Fibroblast of lung (primary cell): Measurements from ENCODE around the gene ARID1B.

Experiments used
- CTCF ChIP-seq, 2 donors: IDR thresholded peaks in 1 of 2; conservative IDR thresholded peaks in 1 of 2; 1 replicate in 1 of 2; 2 replicates in 1 of 2; pipeline ENCODE4 v1.5.1; 2011 to 2012; ENCODE audit warnings: low read length in 2 of 2, control low read depth in 1 of 2, inconsistent platforms in 1 of 2, low read depth in 1 of 2, mild to moderate bottlenecking in 1 of 2
- EZH2 ChIP-seq: IDR thresholded peaks from 2 replicates; pipeline ENCODE4 v1.5.1; 2012; ENCODE audit warnings: low read length, control low read depth, mild to moderate bottlenecking; ENCODE audit errors: missing control alignments

DNA sequence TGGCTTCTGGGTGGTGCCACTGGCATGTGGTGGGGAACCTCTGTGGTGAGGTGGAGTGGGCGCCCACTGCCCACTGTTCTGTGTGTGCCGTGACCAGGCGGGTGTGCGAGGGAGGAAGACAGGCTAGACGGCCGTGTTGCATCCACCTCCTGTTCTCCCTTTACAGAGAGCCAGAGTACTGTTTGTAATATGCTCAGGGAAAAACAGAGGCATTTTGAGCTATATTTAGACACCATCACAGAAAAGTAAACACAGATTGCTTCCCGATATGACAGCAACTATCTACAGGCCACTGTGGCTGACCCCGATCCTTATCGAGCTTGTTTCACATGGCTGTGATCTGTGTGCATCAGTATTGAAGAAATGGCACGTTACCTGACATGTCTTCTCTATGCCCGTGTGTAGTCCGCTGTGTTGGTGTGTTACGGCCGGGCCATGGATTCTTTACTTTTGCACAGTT is 45.6 kb downstream of the ARID1B start:
- TF ChIP-seq CTCF (conservative IDR thresholded peaks at IDR 0.05 in 1 of 2, IDR thresholded peaks at IDR 0.05 in 1 of 2; ENCODE audit: low read depth in 1 of 2, low read length in 2 of 2) (no peak), EZH2 (no peak)
